HepG2 (cell line): ENCODE data around the gene H19. TPM values are rescaled to one million over a fixed set of nuclear protein-coding genes. Genes with fewer than 3 reads are reported as not detected.

ENCODE experiments used
- ATAC-seq: fragments of 200-7000 bp; cut with Tn5 transposase; 3 replicates; pipeline ENCODE4 v1.9.1; 2020; ENCODE audit warnings: mild to moderate bottlenecking, moderate library complexity
- BruUV-seq: library from RNA; stranded (reverse); fragments of 400-500 nt; replicated peaks from 2 replicates; lab custom pipeline; 2021; lab: Mats Ljungman, UMichigan
- CTCF ChIA-PET: fragments of 300-600 bp; formaldehyde crosslinking; extraction: SDS; loops from one replicate; lab custom pipeline; 2021; ENCODE audit warnings: low total read pairs, inconsistent platforms, low intra/inter-chr PET ratio; lab: Yijun Ruan, JAX
- POLR2A ChIA-PET: fragments of 350-600 bp; sonication (Branson Sonifier 250); formaldehyde crosslinking; loops from one replicate; lab custom pipeline; 2020; ENCODE audit warnings: antibody characterized with exemption, inconsistent platforms; lab: Yijun Ruan, JAX
- DNase-seq: peaks from one replicate; pipeline ENCODE4 v3.0.0-alpha.2; 2015; ENCODE audit warnings: low spot score
- FAIRE-seq: peaks from 3 replicates; lab custom pipeline; 2011; peaks lifted over from hg19 to GRCh38; lab: Jason Lieb, UNC
- H2AFZ ChIP-seq: one replicate; pipeline ENCODE4 v1.6.1; 2011; ENCODE audit warnings: low read length, inconsistent platforms
- H3K27ac ChIP-seq: fragments of 300-600 bp; 3 replicates; pipeline ENCODE4 v1.8.0; 2011; ENCODE audit warnings: mixed run types, mild to moderate bottlenecking, mixed read lengths, low read length, inconsistent platforms; ENCODE audit not compliant: insufficient read depth; ENCODE audit errors: extremely low read length
- H3K27me3 ChIP-seq, 2 experiments: fragments of 200-600 bp in 1 of 2; 2 replicates in 1 of 2; 3 replicates in 1 of 2; pipeline versions ENCODE4 v1.6.0 to v1.8.0; 2011; ENCODE audit warnings: low read length in 2 of 2, mild to moderate bottlenecking in 2 of 2, moderate library complexity in 2 of 2, inconsistent platforms in 1 of 2; ENCODE audit not compliant: insufficient read depth in 2 of 2, control insufficient read depth in 1 of 2
- H3K36me3 ChIP-seq, 2 experiments: fragments of 200-600 bp in 1 of 2; replicated peaks in 1 of 2; 2 replicates in 1 of 2; 3 replicates in 1 of 2; pipeline versions ENCODE4 v1.5.1 to v1.8.0; 2011; ENCODE audit warnings: low read length in 2 of 2, inconsistent platforms in 1 of 2; ENCODE audit not compliant: insufficient read depth in 2 of 2, control insufficient read depth in 1 of 2
- H3K4me1 ChIP-seq: 2 replicates; pipeline ENCODE4 v1.5.1; 2012; ENCODE audit warnings: low read length, inconsistent platforms; ENCODE audit not compliant: insufficient read depth
- H3K4me2 ChIP-seq: 2 replicates; pipeline ENCODE4 v1.6.0; 2011; ENCODE audit warnings: low read depth, low read length, inconsistent platforms
- H3K4me3 ChIP-seq, 3 experiments: fragments of 200-600 bp in 1 of 3; sonication (generic), shearing (Covaris generic) in 1 of 3; replicated peaks in 1 of 3; 2 replicates each; pipeline ENCODE4 v1.5.1; 2011 to 2016; ENCODE audit warnings: low read length in 3 of 3, inconsistent platforms in 2 of 3, low read depth in 2 of 3, mild to moderate bottlenecking in 2 of 3, control low read depth in 1 of 3, mixed read lengths in 1 of 3; ENCODE audit not compliant: insufficient read depth in 1 of 3
- H3K79me2 ChIP-seq: one replicate; pipeline ENCODE4 v1.6.1; 2011; ENCODE audit warnings: low read length, inconsistent platforms; ENCODE audit not compliant: insufficient read depth
- H3K9ac ChIP-seq: 2 replicates; pipeline ENCODE4 v1.6.0; 2011; ENCODE audit warnings: mild to moderate bottlenecking, low read depth, low read length, inconsistent platforms; ENCODE audit not compliant: insufficient read depth
- H3K9me3 ChIP-seq: 2 replicates; pipeline ENCODE4 v1.5.1; 2012; ENCODE audit warnings: mild to moderate bottlenecking, low read length
- H4K20me1 ChIP-seq: 2 replicates; pipeline ENCODE4 v1.6.0; 2011; ENCODE audit warnings: inconsistent platforms, mild to moderate bottlenecking, low read length, moderate library complexity; ENCODE audit not compliant: insufficient read depth
- AGO1 ChIP-seq: fragments of 200-400 bp; formaldehyde crosslinking; IDR thresholded peaks from 2 replicates; pipeline ENCODE4 v1.6.1; 2017; ENCODE audit warnings: mild to moderate bottlenecking, low read depth, low read length, moderate library complexity; ENCODE audit not compliant: poor library complexity, severe bottlenecking
- BCLAF1 ChIP-seq: fragments of 450-650 bp; IDR thresholded peaks from 2 replicates; pipeline ENCODE4 v1.6.1; 2017; ENCODE audit warnings: mild to moderate bottlenecking
- CEBPZ ChIP-seq: IDR thresholded peaks from 2 replicates; pipeline ENCODE4 v1.6.1; 2012; ENCODE audit warnings: low read length, improper control_type of control experiment
- KMT2B ChIP-seq: IDR thresholded peaks from 2 replicates; pipeline ENCODE4 v1.6.1; 2016; ENCODE audit warnings: missing genetic modification reagents, missing compliant biosample characterization
- PAF1 ChIP-seq: IDR thresholded peaks from 2 replicates; pipeline ENCODE4 v1.6.1; 2016; ENCODE audit warnings: missing genetic modification reagents, missing compliant biosample characterization
- POLR2AphosphoS5 ChIP-seq: IDR thresholded peaks from 2 replicates; pipeline ENCODE4 v1.6.1; 2012; ENCODE audit warnings: low read depth, low read length
- TEAD3 ChIP-seq: optimal IDR thresholded peaks from 2 replicates; pipeline ENCODE3; 2016; ENCODE audit warnings: borderline replicate concordance
- ZHX1 ChIP-seq: sonication (generic); formaldehyde crosslinking; IDR thresholded peaks from 2 replicates; pipeline ENCODE4 v1.8.1; 2022; ENCODE audit warnings: low read depth, mild to moderate bottlenecking, missing genetic modification reagents
- ZNF280D ChIP-seq: sonication (generic); formaldehyde crosslinking; IDR thresholded peaks from 2 replicates; pipeline ENCODE4 v1.5.1; 2020; ENCODE audit warnings: mild to moderate bottlenecking, missing genetic modification reagents
- WGBS: methylation state at CpG from one replicate; pipeline ENCODE4 v1.1.6; 2017; ENCODE audit warnings: low lambda C conversion rate; 5-methylcytosine and 5-hydroxymethylcytosine counted together
- in situ Hi-C: cut with HindIII; loops from 2 replicates; pipeline ENCODE4 v1.10.0; 2017; ENCODE audit warnings: low pct_unique_long_range_greater_than_20kb; ENCODE audit not compliant: extremely low pct_ligation_motif_present
- intact Hi-C: fragments of 100-400 bp; cut with micrococcal nuclease; formaldehyde crosslinking; loops from one replicate; pipeline ENCODE4 v1.10.0; 2022; ENCODE audit not compliant: unreplicated experiment
- polyA plus RNA-seq, 8 experiments: library from polyadenylated mRNA; depleted of rRNA in 3 of 8; stranded (reverse) in 7 of 8; unstranded in 1 of 8; fragments of >200 nt; fragmentation: Illumina TruSeq in 4 of 8; extraction: Trizol in 4 of 8; gene quantifications; 2 replicates each; pipeline versions ENCODE4 v1.2.1 to v1.2.3, GENCODE V29; 2011 to 2016; ENCODE audit warnings: low read depth in 4 of 8, missing spikeins in 1 of 8, mixed read lengths in 1 of 8; ENCODE audit not compliant: insufficient read depth in 1 of 8
- total RNA-seq, 5 experiments: library from RNA; depleted of rRNA; stranded (reverse); fragments of >200 nt; fragmentation: Illumina TruSeq; extraction: Trizol; gene quantifications; 2 replicates each; pipeline ENCODE4 v1.2.3, GENCODE V29; 2016; ENCODE audit warnings: low read depth in 1 of 5

H19 gene
- total and polyA plus RNA-seq, 2 of the 13 experiments (the other 11 are each of a cell fraction or from before 2014, with no cell fraction given): 1.2 to 2.4 TPM

- no peak for TF ChIP-seq BCLAF1
Observed at GRCh38 chr11:1990872-1991578, 6.6 kb downstream of the H19 start (continued).

GRCh38 chr11:1989953-1990352, 7.7 kb downstream of the H19 start:
- FAIRE-seq: peak; percentile 87
- no CpG with 5 or more reads among the region's 15 CpGs for WGBS

More at GRCh38 chr11:1989953-1990352, 7.7 kb downstream of the H19 start:
- Histone ChIP-seq H3K4me1 (no peaks in the 10 kb centered on the region), H2AFZ (no peak overlapping the region), H3K27ac (peak overlapping the region; percentile 72), H3K4me2 (no peak overlapping the region), H3K36me3 (no peaks in the 10 kb centered on the region), H3K9me3 (no peaks in the 10 kb centered on the region), H3K27me3 (no peaks in the 10 kb centered on the region), H3K9ac (peak overlapping the region; percentile 60; the same call in 1 of the 2 replicates), H3K4me3 (no peak overlapping the region), H4K20me1 (no peaks in the 10 kb centered on the region), H3K79me2 (no peaks in the 10 kb centered on the region)
- in situ Hi-C loops (no loop called here), intact Hi-C loops (no loop called here)
- DNase-seq (no peak), ATAC-seq (peak; percentile 46)
- POLR2A ChIA-PET: interaction anchor here (0.6 to 15.1 kb wide), 24 partner anchors 20 to 411 kb away, joined by 3 to 720 read pairs (median 15); partner anchors contain the start of genes IGF2, MRPL23 and TSSC4
- TF ChIP-seq CEBPZ (no peak), KMT2B (CRISPR knock-in tag) (no peak), AGO1 (no peak), POLR2AphosphoS5 (no peak), TEAD3 (CRISPR knock-in tag) (no peak), ZHX1 (no peak), ZNF280D (no peak), PAF1 (CRISPR knock-in tag) (no peak)
- BruUV-seq: no TSS peak
- CTCF ChIA-PET: no interaction called here
